ENCODE results near the gene INSRR.

INSRR gene

GRCh38 chr1:156858959-156859522 lies at the start of gene INSRR:
TSS of gene INSRR (minus strand) at chr1:156859117. CDS start at chr1:156858621, 496 bp downstream.
- DNase-seq (ENCODE audit: low read depth): no peak

- no peak for DNase-seq (ENCODE audit: low read depth)
These were observed 49.6 kb upstream of the INSRR start for GRCh38 chr1:156908541-156908940.

GRCh38 chr1:156906206-156906906 lies 47.4 kb upstream of the INSRR start:
- DNase-seq (ENCODE audit: low read depth): no peak

- DNase-seq (ENCODE audit: low read depth): no peak
These were observed 46.7 kb upstream of the INSRR start for GRCh38 chr1:156905651-156906050.

GRCh38 chr1:156905176-156905575 lies 46.3 kb upstream of the INSRR start:
- DNase-seq (ENCODE audit: low read depth): no peak

GRCh38 chr1:156904187-156904959 lies 45.5 kb upstream of the INSRR start:
- no peak for DNase-seq (ENCODE audit: low read depth)

GRCh38 chr1:156903328-156904091 lies 44.6 kb upstream of the INSRR start:
- no peak for DNase-seq (ENCODE audit: low read depth)

- no peak for DNase-seq (ENCODE audit: low read depth)
These were observed 43.3 kb upstream of the INSRR start for GRCh38 chr1:156901966-156902915.

- no peak for DNase-seq (ENCODE audit: low read depth)
These were observed 42.6 kb upstream of the INSRR start for GRCh38 chr1:156901590-156901900.

GRCh38 chr1:156900896-156901589 lies 42.1 kb upstream of the INSRR start:
- DNase-seq (ENCODE audit: low read depth): no peak

GRCh38 chr1:156899956-156900718 lies 41.2 kb upstream of the INSRR start:
- DNase-seq (ENCODE audit: low read depth): no peak

GRCh38 chr1:156898971-156899664 lies 40.2 kb upstream of the INSRR start:
- DNase-seq (ENCODE audit: low read depth): no peak

GRCh38 chr1:156898161-156898566 lies 39.2 kb upstream of the INSRR start:
- DNase-seq (ENCODE audit: low read depth): no peak

- DNase-seq (ENCODE audit: low read depth): no peak
These were observed 38.3 kb upstream of the INSRR start for GRCh38 chr1:156897078-156897825.

- DNase-seq (ENCODE audit: low read depth): no peak
These were observed 37.6 kb upstream of the INSRR start for GRCh38 chr1:156896490-156897033.

- DNase-seq (ENCODE audit: low read depth): no peak
These were observed 37.0 kb upstream of the INSRR start for GRCh38 chr1:156895927-156896326.

- DNase-seq (ENCODE audit: low read depth): no peak
These were observed 36.5 kb upstream of the INSRR start for GRCh38 chr1:156895455-156895812.

- DNase-seq (ENCODE audit: low read depth): no peak
These were observed 36.0 kb upstream of the INSRR start for GRCh38 chr1:156894711-156895454.
